ACC112 (cell line): ENCODE results near the gene CHCHD2.

Experiments used
- H2AFZ ChIP-seq: fragments of 200-600 bp; sonication (generic); one replicate; pipeline ENCODE4 v1.6.0; 2017; ENCODE audit warnings: antibody characterized with exemption, low read length; ENCODE audit not compliant: unreplicated experiment
- H3K27ac ChIP-seq: fragments of 200-600 bp; sonication (generic); 2 replicates; pipeline ENCODE4 v1.5.1; 2014; ENCODE audit warnings: low read depth, mild to moderate bottlenecking, antibody characterized with exemption, low read length, moderate library complexity
- H3K27me3 ChIP-seq: fragments of 200-600 bp; sonication (generic); 2 replicates; pipeline ENCODE4 v1.6.1; 2014; ENCODE audit warnings: mild to moderate bottlenecking, antibody characterized with exemption, low read length, moderate library complexity, mixed read lengths; ENCODE audit not compliant: insufficient read depth
- H3K36me3 ChIP-seq: fragments of 200-600 bp; sonication (generic); 2 replicates; pipeline ENCODE4 v1.6.1; 2016; ENCODE audit warnings: mild to moderate bottlenecking, antibody characterized with exemption, low read length, moderate library complexity, mixed read lengths; ENCODE audit not compliant: insufficient read depth
- H3K4me1 ChIP-seq: fragments of 200-600 bp; sonication (generic); one replicate; pipeline ENCODE4 v1.6.1; 2016; ENCODE audit warnings: low read length, mixed read lengths; ENCODE audit not compliant: insufficient read depth, unreplicated experiment, control insufficient read depth
- H3K4me3 ChIP-seq: fragments of 200-600 bp; sonication (generic); 2 replicates; pipeline ENCODE4 v1.5.1; 2014; ENCODE audit warnings: mild to moderate bottlenecking, low read depth, low read length
- H3K79me2 ChIP-seq: fragments of 200-600 bp; sonication (generic); one replicate; pipeline ENCODE4 v1.6.0; 2016; ENCODE audit warnings: low read length; ENCODE audit not compliant: control insufficient read depth, unreplicated experiment, insufficient read depth

CHCHD2 gene

DNA sequence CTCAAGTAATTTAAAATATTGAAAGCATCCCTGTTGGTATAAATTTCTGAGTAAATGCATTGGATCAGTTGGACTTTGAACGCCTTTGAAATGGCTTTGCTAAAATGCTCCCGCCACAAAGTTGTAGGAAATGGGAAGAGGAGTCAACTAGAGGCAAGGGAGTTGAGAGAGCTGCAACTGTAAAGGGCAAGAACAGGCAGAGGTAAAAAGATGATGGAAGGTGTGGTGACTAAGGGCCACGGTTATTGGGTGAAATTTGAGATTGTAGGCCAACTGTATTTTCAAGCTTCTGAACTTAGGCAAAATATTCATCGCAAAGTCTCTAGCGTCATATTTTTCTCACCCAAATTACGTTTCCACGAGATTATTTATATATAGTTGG lies 42.8 kb downstream of the CHCHD2 start:
- peaks cover 45% of the 10 kb centered on the region for H3K4me1 ChIP-seq
- no peaks in the 10 kb centered on the region for H3K27me3 ChIP-seq
- peak overlapping the region; percentile 88; the same call in 1 of the 2 replicates for H3K4me3 ChIP-seq
- peaks cover 33% of the 10 kb centered on the region for H3K36me3 ChIP-seq
- peaks cover 27% of the 10 kb centered on the region for H3K79me2 ChIP-seq
- H3K27ac ChIP-seq, result peak overlapping the region; percentile 92
- peak overlapping the region; percentile 17 for H2AFZ ChIP-seq

DNA sequence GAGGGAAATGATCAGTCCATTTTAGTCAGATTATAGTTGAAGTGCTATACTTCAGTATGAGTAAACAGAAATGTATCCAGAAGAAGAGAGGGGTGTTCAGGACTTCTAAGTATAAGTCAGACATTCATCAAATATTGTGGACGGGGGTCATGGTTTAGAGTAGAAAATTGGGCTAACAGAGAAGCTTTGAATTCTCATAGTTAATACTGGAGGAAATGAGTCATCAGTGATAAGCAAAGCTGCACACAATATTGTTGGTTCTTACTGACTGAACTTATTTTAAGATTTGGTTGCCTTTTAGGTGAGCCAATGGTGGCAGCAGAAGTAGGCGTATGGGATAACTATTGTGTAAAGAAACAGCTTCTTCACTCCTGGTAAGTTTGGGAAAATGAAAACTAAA lies 43.9 kb downstream of the CHCHD2 start:
- Histone ChIP-seq H3K79me2 (peaks cover 32% of the 10 kb centered on the region), H3K36me3 (peaks cover 42% of the 10 kb centered on the region), H2AFZ (no peak overlapping the region), H3K4me3 (peak overlapping the region; percentile 62), H3K27me3 (no peaks in the 10 kb centered on the region), H3K4me1 (peaks cover 45% of the 10 kb centered on the region), H3K27ac (peak overlapping the region; percentile 92)

DNA sequence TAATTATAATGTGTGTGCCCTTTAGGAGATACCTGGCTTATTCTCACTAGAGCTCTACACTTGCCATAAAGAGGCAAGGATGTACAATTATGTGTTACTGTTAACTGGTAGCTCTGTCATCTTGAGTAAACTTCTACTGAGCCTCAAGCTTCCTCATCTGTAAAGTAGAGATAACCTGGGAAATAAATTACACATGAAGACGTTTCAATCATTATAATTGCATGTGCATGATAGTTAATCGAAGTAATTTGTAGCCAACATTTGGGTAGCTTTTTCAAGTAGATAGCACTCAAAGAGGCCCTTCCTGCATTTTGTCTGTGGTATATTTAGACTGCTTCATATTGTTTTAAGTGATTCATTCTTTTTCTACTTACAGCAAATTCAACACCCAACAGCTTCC lies 52.3 kb downstream of the CHCHD2 start:
- H3K27me3 ChIP-seq, result no peaks in the 10 kb centered on the region
- H2AFZ ChIP-seq, result no peak overlapping the region
- no peak overlapping the region for H3K27ac ChIP-seq
- H3K36me3 ChIP-seq, result peaks cover 43% of the 10 kb centered on the region
- H3K4me3 ChIP-seq, result no peak overlapping the region
- H3K79me2 ChIP-seq, result peaks cover 65% of the 10 kb centered on the region
- peaks cover 27% of the 10 kb centered on the region for H3K4me1 ChIP-seq

- H3K79me2 ChIP-seq, result peaks cover 71% of the 10 kb centered on the region
- no peaks in the 10 kb centered on the region for H3K27me3 ChIP-seq
- peaks cover 30% of the 10 kb centered on the region for H3K4me1 ChIP-seq
- H3K36me3 ChIP-seq, result peaks cover 39% of the 10 kb centered on the region
- peak overlapping the region; percentile 29; the same call in 1 of the 2 replicates for H3K27ac ChIP-seq
- peak overlapping the region; percentile 93 for H3K4me3 ChIP-seq
- no peak overlapping the region for H2AFZ ChIP-seq
Measured at GRCh38 chr7:56053379-56053778, 52.9 kb downstream of the CHCHD2 start.
